ENCODE data around the gene RALGPS2. TPM values are rescaled to one million over a fixed set of nuclear protein-coding genes. Genes with fewer than 3 reads are reported as not detected.

RALGPS2 gene
- total and polyA plus RNA-seq, 11 donors = 1.6 to 12.7 (median 8.0) TPM

- H3K27ac ChIP-seq = no peak overlapping the region
- intact Hi-C loops (cut with DNase I) = no loop called here
- ATAC-seq (no peak), DNase-seq (no peak)
- H3K9me3 ChIP-seq = no peaks in the 10 kb centered on the region
- H3K4me1 ChIP-seq = no peaks in the 10 kb centered on the region
- H3K36me3 ChIP-seq = no peaks in the 10 kb centered on the region
- H3K4me3 ChIP-seq = no peak overlapping the region
- 90 to 93% (median 92%) methylated on average over 2 of the region's 2 CpGs for WGBS, 4 donors
- TF ChIP-seq CTCF (IDR thresholded peaks at IDR 0.05) = no peak
- no peak for TF ChIP-seq POLR2A (IDR thresholded peaks at IDR 0.05)
- no peaks in the 10 kb centered on the region for H3K27me3 ChIP-seq
Measured at GRCh38 chr1:178784131-178784536, 59.1 kb downstream of the RALGPS2 start.

GRCh38 chr1:178792394-178792793 lies 67.3 kb downstream of the RALGPS2 start:
- WGBS, 4 donors = 83 to 92% (median 85%) methylated on average over 3 of the region's 3 CpGs
- H3K36me3 ChIP-seq = no peaks in the 10 kb centered on the region
- ATAC-seq (peak in 1 of 4 donors; percentile 52), DNase-seq (no peak)
- no peaks in the 10 kb centered on the region for H3K4me1 ChIP-seq
- intact Hi-C loops (cut with DNase I) = no loop called here
- TF ChIP-seq CTCF (IDR thresholded peaks at IDR 0.05) (no peak), POLR2A (IDR thresholded peaks at IDR 0.05) (no peak)
- H3K27ac ChIP-seq = no peak overlapping the region
- no peak overlapping the region for H3K4me3 ChIP-seq
- no peaks in the 10 kb centered on the region for H3K9me3 ChIP-seq
- H3K27me3 ChIP-seq = no peaks in the 10 kb centered on the region

DNA sequence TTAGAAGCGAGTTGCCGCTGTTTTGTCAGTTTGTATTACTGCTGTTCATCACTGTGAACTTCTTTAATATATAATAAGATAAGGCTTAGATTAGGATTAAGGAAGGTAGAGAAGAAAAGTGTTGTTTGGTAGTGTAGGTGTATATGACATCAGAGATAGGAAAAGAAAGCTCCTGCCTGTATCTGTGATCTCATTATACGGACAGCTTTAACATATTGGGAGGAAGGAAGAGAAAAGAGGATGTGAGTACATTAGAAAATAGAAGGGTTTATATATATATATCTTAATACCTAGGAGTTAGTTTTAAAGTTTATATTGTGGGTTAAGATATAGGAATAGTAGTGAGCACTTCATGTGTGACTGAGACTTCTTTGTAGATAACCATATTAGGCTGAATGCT lies 71.0 kb downstream of the RALGPS2 start:
- H3K27ac ChIP-seq = no peak overlapping the region
- 89 to 95% (median 90%) methylated on average over 3 of the region's 3 CpGs for WGBS, 4 donors
- ATAC-seq (no peak), DNase-seq (no peak)
- H3K9me3 ChIP-seq = peaks cover 0 to 15% (median 0%) of the 10 kb centered on the region in 12 donors
- no peak overlapping the region for H3K4me3 ChIP-seq
- TF ChIP-seq POLR2A (IDR thresholded peaks at IDR 0.05) (no peak), CTCF (IDR thresholded peaks at IDR 0.05) (no peak)
- no peaks in the 10 kb centered on the region for H3K27me3 ChIP-seq
- H3K4me1 ChIP-seq = no peaks in the 10 kb centered on the region
- no peaks in the 10 kb centered on the region for H3K36me3 ChIP-seq
- intact Hi-C loops (cut with DNase I) = no loop called here

DNA sequence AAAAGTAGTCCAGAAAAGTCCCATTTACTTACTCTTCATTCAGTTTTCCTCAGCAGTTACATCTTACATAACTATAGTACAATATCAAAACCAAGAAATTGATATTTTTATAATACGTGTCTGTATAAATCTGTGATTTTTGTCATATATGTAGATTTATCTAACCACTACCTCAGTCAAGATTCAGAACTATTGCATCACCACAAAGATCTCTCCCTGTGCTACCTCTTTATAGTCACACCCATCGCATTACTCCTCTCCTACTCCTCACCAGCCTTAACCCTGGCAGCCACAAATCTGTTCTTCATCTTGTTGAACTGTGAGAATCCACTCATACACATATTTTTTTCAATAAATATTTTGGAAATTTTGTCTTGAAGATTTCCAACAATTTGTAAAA lies 72.5 kb downstream of the RALGPS2 start:
- WGBS, 4 donors = 94 to 98% (median 97%) methylated on average over 2 of the region's 2 CpGs
- TF ChIP-seq CTCF (IDR thresholded peaks at IDR 0.05) (no peak), POLR2A (IDR thresholded peaks at IDR 0.05) (no peak)
- Histone ChIP-seq H3K36me3 (no peaks in the 10 kb centered on the region), H3K4me1 (no peaks in the 10 kb centered on the region), H3K4me3 (no peak overlapping the region), H3K9me3 (peaks cover 0 to 15% (median 0%) of the 10 kb centered on the region in 12 donors), H3K27me3 (no peaks in the 10 kb centered on the region), H3K27ac (no peak overlapping the region)
- DNase-seq (no peak), ATAC-seq (no peak)
- intact Hi-C loops (cut with DNase I) = no loop called here
